Measurements from ENCODE around the gene NDUFS6. TPM values are rescaled to one million over a fixed set of nuclear protein-coding genes. Genes with fewer than 3 reads are reported as not detected.
A peak's percentile ranks its signal among the peaks of the same experiment; 100 is the strongest.

NDUFS6 gene
- total RNA-seq, 1 donor from 2014 or later = 31.0 TPM

DNA sequence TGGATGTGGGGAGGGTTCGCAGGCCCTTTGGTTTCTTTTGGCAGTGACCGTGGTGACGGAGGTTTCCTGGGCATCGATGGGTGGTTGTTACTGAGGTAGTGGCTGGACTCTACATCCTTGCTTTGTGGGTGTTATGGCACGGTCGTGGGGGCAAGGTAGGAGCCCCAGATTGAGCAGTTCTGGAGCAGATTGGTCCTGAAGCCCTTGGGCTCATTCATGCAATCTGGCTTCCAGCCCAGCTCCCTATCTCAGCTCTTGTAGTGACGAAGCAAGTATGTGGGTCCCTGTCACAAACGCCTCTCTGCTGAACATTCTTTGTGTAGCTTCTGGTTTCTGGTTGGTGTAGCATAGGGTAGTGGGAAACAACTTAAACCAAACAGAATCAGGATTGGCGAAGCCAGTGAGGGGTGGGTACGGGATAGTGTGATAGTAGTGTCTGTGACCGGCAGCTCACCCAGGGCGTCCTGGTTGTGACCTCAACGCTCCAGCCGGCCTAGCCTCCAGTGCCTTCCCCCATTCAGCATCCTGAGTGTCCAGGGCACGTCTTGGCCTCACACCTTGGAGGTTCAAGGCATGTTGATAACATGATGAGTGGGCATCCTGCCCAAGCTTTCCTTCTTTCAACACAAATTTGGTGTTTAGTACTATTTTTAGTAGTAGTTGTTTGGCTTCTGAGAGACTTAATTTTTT lies 2.9 kb downstream of the NDUFS6 start:
- H3K27ac Mint-ChIP-seq (ENCODE audit: unreplicated experiment) = no peak overlapping the region
- TF ChIP-seq, protein P1, sequence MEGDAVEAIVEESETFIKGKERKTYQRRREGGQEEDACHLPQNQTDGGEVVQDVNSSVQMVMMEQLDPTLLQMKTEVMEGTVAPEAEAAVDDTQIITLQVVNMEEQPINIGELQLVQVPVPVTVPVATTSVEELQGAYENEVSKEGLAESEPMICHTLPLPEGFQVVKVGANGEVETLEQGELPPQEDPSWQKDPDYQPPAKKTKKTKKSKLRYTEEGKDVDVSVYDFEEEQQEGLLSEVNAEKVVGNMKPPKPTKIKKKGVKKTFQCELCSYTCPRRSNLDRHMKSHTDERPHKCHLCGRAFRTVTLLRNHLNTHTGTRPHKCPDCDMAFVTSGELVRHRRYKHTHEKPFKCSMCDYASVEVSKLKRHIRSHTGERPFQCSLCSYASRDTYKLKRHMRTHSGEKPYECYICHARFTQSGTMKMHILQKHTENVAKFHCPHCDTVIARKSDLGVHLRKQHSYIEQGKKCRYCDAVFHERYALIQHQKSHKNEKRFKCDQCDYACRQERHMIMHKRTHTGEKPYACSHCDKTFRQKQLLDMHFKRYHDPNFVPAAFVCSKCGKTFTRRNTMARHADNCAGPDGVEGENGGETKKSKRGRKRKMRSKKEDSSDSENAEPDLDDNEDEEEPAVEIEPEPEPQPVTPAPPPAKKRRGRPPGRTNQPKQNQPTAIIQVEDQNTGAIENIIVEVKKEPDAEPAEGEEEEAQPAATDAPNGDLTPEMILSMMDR (IDR thresholded peaks at IDR 0.05; ENCODE audit: unreplicated experiment) = no peak
- H3K36me3 Mint-ChIP-seq (ENCODE audit: low read depth, unreplicated experiment) = peaks cover 30% of the 10 kb centered on the region
- peaks cover 9% of the 10 kb centered on the region for H3K4me1 Mint-ChIP-seq (ENCODE audit: unreplicated experiment)
- peak overlapping the region; percentile 37 for H3K4me3 Mint-ChIP-seq (ENCODE audit: unreplicated experiment)
- peaks cover 1% of the 10 kb centered on the region for H3K27me3 Mint-ChIP-seq (ENCODE audit: unreplicated experiment)
- H3K9me3 Mint-ChIP-seq (ENCODE audit: unreplicated experiment) = no peaks in the 10 kb centered on the region
- DNase-seq (ENCODE audit: low spot score) = no peak

DNA sequence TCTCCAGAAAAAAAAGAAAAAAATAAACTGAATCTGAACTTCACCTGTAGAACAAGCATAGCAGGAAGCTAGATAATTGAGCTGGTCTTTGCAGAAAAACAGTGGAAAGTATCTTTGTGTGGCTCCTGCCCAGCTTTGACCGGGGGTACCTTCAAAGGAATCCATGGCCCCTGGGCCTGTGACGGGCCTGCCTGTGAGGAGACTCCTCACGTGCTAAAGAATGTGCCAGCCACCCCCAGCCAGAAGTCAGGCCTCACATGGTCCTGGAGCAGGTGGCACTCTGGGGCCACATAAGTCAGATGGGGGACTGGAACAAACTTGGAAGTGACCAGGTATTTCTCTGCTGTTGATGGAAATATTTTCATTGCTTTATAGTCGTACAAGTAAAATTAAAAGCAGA lies 4.1 kb downstream of the NDUFS6 start:
- Mint-ChIP-seq H3K36me3 (ENCODE audit: low read depth, unreplicated experiment) (peaks cover 31% of the 10 kb centered on the region), H3K27me3 (ENCODE audit: unreplicated experiment) (peaks cover 1% of the 10 kb centered on the region)

DNA sequence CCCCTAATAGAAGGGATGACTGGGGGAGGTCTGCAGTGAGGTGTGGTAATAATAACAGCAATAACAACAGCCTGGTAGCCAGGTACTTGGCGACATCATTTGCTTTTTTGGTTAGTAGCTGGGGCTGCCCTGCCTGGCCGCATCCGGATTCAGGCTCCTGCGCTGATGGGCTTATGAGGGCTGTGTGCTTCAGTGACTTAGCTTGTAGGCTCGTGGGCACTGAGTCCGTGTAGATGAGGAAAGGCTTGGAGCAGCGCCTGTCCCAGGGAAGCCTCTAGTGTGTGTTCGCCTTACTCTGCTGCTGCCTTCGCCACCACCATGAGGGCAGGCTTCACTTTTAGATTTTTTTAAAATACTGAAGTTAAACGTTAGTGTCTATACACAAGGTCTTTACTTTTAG lies 4.5 kb downstream of the NDUFS6 start:
- Mint-ChIP-seq H3K27me3 (ENCODE audit: unreplicated experiment) (peaks cover 1% of the 10 kb centered on the region), H3K4me3 (ENCODE audit: unreplicated experiment) (no peak overlapping the region), H3K9me3 (ENCODE audit: unreplicated experiment) (no peaks in the 10 kb centered on the region), H3K36me3 (ENCODE audit: low read depth, unreplicated experiment) (peaks cover 33% of the 10 kb centered on the region), H3K27ac (ENCODE audit: unreplicated experiment) (no peak overlapping the region), H3K4me1 (ENCODE audit: unreplicated experiment) (peaks cover 4% of the 10 kb centered on the region)
- DNase-seq (ENCODE audit: low spot score) = no peak
- TF ChIP-seq, protein P1 (IDR thresholded peaks at IDR 0.05; ENCODE audit: unreplicated experiment) = no peak

More for the DNA sequence above, 4.1 kb downstream of the NDUFS6 start:
- DNase-seq (ENCODE audit: low spot score) = no peak
- H3K27ac Mint-ChIP-seq (ENCODE audit: unreplicated experiment) = no peak overlapping the region
- H3K9me3 Mint-ChIP-seq (ENCODE audit: unreplicated experiment) = no peaks in the 10 kb centered on the region
- TF ChIP-seq, protein P1 (IDR thresholded peaks at IDR 0.05; ENCODE audit: unreplicated experiment) = no peak
- peaks cover 7% of the 10 kb centered on the region for H3K4me1 Mint-ChIP-seq (ENCODE audit: unreplicated experiment)
- no peak overlapping the region for H3K4me3 Mint-ChIP-seq (ENCODE audit: unreplicated experiment)

DNA sequence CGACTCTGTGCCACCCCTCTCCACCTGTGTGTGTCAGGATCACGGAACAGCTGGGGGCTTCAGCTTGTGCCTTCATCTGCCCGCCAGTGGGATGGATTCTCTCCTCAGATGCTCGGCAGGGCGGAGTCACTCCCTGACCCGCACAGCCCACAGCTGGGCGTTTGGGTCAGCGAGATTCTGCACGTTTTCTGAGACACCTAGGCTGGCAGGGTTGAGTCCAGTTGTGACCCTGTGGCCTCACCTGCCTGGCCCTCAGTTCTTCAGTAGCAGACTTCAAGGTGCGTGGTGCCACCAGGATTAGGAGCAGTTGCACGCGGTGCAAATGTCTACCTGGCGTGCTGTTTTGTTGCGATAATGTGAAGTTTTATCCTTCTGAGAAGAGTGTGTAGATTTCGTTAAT lies 5.0 kb downstream of the NDUFS6 start:
- TF ChIP-seq, protein P1 (IDR thresholded peaks at IDR 0.05; ENCODE audit: unreplicated experiment) = no peak
- no peak for DNase-seq (ENCODE audit: low spot score)
- Mint-ChIP-seq H3K4me3 (ENCODE audit: unreplicated experiment) (no peak overlapping the region), H3K36me3 (ENCODE audit: low read depth, unreplicated experiment) (peaks cover 36% of the 10 kb centered on the region), H3K27ac (ENCODE audit: unreplicated experiment) (no peak overlapping the region), H3K9me3 (ENCODE audit: unreplicated experiment) (no peaks in the 10 kb centered on the region), H3K27me3 (ENCODE audit: unreplicated experiment) (peaks cover 1% of the 10 kb centered on the region), H3K4me1 (ENCODE audit: unreplicated experiment) (peaks cover 4% of the 10 kb centered on the region)

DNA sequence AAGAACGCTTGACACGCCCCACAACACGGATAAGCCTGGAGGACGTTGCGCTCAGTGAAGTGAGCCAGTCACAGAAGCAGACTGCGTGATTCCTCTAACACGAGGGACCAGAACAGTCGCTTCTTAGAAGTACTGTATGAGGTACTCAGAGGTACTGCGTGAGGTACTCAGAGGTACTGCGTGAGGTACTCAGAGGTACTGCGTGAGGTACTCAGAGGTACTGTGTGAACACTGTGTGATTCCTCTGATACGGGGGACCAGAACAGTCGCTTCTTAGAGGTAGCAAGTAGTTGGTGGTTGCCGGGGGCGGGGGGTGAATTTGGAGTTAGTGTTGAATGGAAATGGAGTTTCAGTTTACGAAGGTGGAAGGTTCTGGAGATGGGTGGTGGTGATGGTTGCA lies 5.8 kb downstream of the NDUFS6 start:
- no peaks in the 10 kb centered on the region for H3K9me3 Mint-ChIP-seq (ENCODE audit: unreplicated experiment)
- no peak overlapping the region for H3K27ac Mint-ChIP-seq (ENCODE audit: unreplicated experiment)
- H3K27me3 Mint-ChIP-seq (ENCODE audit: unreplicated experiment) = peaks cover under 1% of the 10 kb centered on the region
- peaks cover 36% of the 10 kb centered on the region for H3K36me3 Mint-ChIP-seq (ENCODE audit: low read depth, unreplicated experiment)
- H3K4me1 Mint-ChIP-seq (ENCODE audit: unreplicated experiment) = peaks cover 2% of the 10 kb centered on the region
- TF ChIP-seq, protein P1 (IDR thresholded peaks at IDR 0.05; ENCODE audit: unreplicated experiment) = no peak
- no peak overlapping the region for H3K4me3 Mint-ChIP-seq (ENCODE audit: unreplicated experiment)
- DNase-seq (ENCODE audit: low spot score) = no peak

Data from endothelial cell (in vitro differentiated cells).